ENCODE data around the gene SAFB.
"Not testable (repeated sequence)": the region's sequence is repeated elsewhere in the genome, so short reads cannot be mapped to it uniquely, and the experiment has no call there.

The SAFB gene

DNA sequence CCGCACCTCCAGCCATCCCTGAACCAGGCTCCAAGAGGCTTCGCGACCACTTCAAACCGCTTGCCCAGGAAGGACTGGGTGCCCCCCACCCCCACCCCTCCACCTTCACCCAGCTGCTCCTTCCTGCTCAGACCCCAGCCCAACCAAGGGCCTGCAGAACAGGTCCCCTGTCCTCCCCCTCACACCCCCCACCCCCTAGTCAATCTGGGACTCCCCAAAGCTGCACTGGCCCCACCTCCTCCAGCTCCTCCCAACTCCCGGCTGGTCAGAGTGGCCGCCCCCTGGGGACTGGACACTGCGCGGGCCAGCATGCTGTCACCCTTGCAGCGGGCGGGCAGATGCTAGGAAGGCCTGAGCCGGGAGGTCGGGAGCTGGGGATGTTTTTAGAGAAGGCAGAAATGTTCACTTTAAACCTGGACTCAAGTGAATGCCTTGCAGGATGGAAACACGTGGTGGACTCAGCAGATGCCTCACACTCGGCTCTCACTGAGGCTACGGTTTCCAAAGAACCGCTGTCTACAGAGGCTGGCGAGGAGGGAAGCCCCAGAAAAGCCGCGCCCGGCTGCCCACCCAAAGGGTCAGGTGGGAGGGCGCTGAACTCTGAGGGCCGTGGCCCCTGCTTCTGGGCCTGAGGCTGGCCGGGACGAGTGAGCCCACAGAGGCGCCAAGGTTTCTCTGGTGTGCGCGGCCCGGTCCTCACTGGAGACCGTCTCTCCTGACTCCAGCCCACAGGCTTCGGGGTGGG is 75.2 kb downstream of the SAFB start:
- DNase-seq (ENCODE audit: low spot score): no peak

GRCh38 chr19:5698635-5699422 is 75.9 kb downstream of the SAFB start:
- no peak for DNase-seq (ENCODE audit: low spot score)

DNA sequence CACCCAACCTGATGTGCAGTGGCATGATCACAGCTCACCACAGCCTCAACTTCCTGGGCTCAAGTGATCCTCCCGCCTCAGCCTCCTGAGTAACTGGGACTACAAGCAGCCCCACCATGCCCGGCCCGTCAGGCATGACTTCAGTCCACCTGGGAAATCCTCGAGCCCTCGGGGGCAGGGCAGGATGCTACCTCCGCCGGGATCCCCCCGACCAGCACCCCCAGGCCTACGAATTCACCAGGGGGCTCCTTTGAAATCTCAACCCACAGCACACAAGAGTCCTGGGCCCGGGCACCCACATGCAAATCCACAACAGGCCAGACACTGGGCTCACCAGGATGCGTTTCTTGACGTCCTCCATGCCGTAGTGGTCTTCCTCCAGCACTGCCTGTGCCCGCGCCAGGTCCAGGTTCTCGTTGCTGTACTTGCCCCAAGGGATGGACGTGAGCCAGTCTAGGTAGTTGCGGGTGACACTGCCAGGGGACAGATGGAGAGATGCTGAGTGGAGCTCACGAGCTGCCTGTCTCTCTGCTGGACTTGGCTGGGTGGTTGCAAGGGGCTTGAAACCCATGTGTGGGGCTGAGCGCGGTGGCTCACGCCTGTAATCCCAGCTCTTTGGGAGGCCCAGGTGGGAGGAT is 77.7 kb downstream of the SAFB start:
- DNase-seq (ENCODE audit: low spot score): no peak

DNA sequence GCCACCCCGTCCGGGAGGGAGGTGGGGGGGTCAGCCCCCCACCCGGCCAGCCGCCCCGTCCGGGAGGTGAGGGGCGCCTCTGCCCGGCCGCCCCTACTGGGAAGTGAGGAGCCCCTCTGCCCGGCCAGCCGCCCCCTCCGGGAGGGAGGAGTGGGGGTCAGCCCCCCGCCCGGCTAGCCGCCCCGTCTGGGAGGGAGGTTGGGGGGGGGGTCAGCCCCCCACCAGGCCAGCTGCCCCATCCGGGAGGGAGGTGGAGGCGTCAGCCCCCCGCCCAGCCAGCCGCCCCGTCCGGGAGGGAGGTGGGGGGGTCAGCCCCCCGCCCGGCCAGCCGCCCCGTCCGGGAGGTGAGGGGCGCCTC is 79.1 kb downstream of the SAFB start:
- DNase-seq (ENCODE audit: low spot score): not testable (repeated sequence)

DNA sequence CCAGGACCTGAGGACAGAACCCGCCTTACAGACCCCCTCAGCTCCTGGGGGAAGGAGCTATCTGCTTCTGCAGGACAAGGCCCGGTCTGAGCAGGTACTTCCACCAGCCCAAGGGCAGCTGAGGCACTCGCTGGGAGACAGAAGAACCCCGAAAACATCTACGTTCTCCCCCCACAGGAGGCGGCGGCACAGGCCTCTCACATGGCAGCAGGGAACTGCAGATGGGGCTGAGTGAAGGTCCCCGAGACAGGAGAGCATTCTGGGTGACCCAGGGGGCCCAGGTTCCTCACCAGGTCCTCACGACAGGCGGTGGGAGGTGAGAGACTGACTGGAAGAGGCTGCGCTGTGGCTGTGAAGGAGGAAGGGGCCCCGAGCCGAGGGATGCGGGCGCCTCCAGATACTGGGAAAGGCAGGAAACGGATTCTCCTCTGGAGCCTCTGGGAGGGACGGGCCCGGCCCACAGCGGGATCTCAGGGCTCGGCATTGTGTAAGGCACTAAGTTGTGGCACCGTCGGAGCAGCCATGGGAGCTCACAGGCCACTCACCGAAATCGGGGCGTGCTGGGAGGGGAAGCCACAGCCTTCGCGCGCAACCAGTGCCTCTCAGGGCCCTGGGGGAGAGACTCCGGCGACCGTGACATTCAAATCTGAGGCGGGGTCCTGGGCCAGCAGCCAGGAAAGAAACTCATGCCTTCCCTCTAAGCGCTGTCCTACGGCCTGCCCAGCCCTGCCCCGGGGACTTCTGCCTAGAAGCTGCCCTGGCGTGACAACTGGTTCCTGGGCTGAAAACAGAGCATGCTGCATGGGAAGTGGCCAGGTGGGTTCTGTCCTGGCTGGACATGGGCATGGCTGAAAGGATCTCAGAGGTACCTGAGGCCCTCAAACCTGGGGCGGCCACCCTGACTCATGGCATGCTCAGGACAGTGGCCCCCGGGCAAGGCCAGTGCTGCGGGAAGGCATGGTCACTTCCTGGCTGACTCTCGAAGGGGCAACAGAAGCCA is 81.2 kb downstream of the SAFB start:
- DNase-seq (ENCODE audit: low spot score): no peak

- no peak for DNase-seq (ENCODE audit: low spot score)
Observed at GRCh38 chr19:5705552-5705951, 82.7 kb downstream of the SAFB start.

- no peak for DNase-seq (ENCODE audit: low spot score)
Observed at GRCh38 chr19:5706876-5707573, 84.1 kb downstream of the SAFB start.

- DNase-seq (ENCODE audit: low spot score): no peak
Observed at GRCh38 chr19:5707576-5708575, 85.0 kb downstream of the SAFB start.

- no peak for DNase-seq (ENCODE audit: low spot score)
Observed at GRCh38 chr19:5711025-5711424, 88.1 kb downstream of the SAFB start.

GRCh38 chr19:5711713-5712161 is 88.9 kb downstream of the SAFB start:
- DNase-seq (ENCODE audit: low spot score): no peak

DNA sequence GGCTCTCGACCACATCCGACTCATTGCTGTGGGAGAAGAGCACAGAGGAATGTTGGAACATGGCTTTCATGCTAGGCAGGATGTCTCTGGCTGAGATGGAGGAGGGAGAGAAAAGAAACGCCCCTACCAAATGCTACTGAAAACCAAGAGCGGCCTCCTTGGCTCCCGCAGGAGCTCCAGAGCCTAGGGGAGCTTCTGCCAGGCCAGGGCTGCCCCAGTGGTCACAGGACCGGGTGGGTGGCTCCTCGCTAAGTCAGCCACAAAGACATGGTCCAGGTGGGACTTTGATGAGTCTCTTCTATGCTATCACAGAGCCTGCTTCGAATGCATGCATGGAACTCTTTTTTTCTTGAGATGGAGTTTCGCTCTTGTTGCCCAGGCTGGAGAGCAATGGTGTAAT is 90.3 kb downstream of the SAFB start:
- no peak for DNase-seq (ENCODE audit: low spot score)

DNA sequence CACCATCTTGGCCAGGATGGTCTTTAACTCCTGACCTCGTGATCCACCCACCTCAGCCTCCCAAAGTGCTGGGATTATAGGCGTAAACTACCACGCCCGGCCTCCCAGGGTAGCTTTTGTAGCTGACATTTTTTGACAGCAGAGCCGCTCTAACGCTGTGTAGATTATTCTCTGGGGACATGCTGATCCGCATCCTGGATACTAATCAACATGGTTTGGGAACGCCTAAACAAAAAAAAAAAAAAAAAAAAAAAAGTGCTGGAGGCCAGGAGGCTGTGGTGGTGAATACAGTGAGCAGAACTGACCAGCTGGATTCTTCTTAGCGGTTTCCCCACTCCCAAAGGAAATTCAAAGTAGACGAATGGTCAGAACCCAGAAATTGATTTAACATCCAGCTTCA is 91.9 kb downstream of the SAFB start:
- no peak for DNase-seq (ENCODE audit: low spot score)

GRCh38 chr19:5717215-5717935 is 94.5 kb downstream of the SAFB start:
- DNase-seq (ENCODE audit: low spot score): no peak
